NCI-H510A treated with DMSO at 0.1 percent for 48 hours (cell line): Measurements from ENCODE around the gene PIGC.
"Not testable (repeated sequence)": the region's sequence is repeated elsewhere in the genome, so short reads cannot be mapped to it uniquely, and the experiment has no call there.

Source experiments
- DNase-seq: peaks from one replicate; lab custom pipeline; 2025; lab: John Stamatoyannopoulos, UW

PIGC gene

DNA sequence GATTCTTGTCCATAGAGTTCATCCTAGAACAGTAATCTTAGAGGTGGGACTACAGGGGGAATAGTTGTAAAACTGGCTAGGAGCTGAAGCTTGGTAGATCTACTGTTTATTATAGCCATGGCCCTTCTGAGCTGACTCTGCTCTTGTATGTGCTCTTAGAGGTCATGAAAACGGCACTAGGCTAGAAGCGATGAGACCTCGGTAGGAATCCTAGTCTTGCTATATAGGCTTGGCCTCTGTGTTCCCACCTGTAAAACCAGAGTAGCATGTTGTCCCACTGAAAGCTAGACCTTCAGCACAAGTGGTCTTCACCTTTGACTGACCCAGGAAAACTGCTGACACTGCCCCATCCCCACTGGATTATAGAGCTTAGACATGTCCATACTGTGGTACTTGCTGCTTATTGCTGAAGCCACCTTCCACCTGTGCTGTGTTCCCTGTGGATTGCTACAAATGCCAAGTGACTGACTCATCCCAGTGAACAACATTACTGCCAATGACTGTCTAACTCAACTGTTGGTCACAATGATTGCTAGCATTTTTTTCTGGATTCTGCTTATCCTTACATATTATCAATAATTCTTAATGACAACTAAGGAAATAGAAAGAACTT is 23.0 kb upstream of the PIGC start:
- DNase-seq, result no peak

DNA sequence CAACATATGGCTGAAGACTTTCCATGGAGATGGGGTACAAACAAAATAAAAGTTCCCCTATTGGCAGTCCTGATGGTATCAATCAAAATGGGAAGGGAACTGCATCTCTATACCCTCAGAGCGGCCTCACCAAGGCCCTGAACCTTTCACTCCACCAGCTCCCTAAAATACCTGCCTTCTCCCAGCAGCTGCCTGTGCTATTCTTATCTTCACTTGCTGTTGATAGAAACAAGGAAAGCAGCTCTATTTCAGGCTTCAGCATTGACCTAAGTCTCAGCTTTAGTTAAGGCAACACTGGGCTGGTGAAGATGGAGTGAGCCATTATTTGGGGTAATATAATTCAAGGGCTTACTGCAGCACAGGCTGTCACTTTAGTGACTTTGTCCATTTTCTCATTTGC is 21.7 kb upstream of the PIGC start:
- no peak for DNase-seq

DNA sequence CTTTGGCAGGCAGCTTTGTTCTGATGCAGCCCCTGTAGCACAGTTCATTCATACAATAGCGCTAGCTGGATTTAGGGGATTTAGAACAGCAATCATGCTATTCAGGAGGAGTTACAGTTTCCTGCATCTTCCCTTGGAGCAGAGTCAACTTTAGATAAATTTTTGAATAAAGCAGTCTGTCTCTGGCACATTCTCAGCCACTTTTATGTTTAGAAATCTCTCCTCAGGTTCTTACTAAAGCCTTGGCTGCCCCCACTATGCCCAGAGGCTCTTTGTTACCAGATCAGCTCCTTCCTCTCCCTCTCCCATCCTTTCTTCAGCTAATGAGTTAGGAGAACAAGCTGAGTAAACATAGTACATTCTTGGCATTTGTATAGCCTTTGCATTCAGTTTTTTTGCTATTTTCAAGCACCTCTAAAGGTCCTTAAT is 17.0 kb upstream of the PIGC start:
- DNase-seq, result no peak

DNA sequence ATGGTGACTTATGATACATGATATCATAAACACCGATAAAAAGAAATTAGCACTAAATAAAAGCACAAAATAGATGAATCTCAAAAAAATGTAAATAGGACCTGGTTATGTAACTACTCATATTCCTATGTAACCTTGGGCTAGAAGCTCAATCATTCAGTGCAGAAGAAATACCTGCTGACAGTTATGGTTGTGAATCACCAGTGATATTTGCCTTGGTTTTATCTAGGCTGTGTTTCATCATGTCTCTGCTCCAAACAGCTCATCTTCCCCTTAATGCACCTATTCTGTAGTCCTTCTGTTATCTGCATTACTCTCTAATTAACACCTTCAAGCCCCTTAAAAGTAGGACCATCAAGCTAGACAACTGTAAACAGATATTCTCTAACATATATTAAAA is 16.3 kb upstream of the PIGC start:
- DNase-seq, result no peak

DNA sequence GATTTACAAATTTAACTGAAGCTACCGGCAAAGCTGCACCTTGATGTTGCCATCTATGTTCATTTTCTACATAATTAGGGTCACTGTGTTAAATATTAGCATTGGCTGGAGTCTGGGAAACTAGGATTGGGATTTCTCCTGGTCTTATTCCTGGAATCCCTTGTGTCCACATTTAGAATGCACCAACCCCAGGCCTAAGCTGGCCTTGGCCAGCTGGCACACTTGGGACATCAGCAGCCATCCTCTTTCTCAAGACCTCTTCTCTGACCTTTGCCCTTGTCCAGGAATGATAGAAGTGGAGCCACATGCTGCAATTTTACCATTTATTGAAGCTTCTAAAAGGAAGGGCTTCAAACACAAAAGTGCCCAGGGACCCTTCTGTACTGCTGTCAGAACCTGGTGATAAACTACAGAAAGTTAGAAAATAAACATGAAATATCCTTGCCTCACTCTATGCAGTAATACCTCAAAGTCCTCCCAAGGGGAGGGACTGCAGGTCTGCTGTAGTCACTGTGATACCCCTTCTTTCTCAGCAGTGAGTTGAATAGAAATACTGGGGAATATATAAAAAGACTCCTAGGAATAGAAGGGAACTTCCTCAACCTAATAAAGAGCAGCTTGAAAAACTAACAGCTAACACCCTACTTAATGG is 13.7 kb upstream of the PIGC start:
- DNase-seq, result no peak

DNA sequence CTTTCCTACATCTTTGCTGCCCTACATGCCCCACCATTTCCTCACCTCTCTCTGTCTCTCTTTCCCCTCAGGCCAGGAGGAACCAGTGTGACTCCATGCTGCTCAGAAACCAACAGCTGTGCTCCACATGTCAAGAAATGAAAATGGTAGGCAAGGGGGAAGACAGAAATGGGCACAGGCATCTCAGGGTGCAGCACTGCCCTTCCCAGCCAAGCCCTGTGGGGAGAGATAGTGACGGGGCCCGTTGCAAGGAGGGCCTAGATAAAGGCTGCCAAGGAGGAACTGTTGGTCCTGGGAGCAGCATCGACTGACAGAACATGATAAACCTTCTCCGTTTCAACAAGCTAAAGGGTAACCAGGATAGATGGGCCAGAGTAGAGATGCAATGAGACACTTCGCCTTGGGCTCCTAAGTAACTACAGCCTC is 12.5 kb upstream of the PIGC start:
- no peak for DNase-seq

DNA sequence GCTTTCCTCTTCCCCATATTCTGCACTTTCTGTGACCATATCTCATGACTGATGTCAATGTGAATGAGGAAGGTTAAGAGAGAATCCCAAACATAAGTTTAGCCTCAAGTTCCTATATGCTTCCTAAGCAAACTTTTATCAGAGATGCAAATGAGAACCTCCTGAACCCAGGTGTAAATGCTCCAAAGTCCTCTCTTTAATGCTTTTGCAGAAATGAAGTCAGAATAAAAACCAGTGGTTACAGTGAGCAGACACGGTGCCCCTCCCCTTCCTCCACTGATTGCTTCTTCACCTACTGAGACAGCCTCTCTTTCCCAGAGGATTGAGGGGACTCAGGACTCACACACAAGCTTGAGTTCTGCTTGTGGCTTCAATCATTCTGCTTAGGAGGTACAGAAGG is 11.6 kb upstream of the PIGC start:
- DNase-seq, result no peak

DNA sequence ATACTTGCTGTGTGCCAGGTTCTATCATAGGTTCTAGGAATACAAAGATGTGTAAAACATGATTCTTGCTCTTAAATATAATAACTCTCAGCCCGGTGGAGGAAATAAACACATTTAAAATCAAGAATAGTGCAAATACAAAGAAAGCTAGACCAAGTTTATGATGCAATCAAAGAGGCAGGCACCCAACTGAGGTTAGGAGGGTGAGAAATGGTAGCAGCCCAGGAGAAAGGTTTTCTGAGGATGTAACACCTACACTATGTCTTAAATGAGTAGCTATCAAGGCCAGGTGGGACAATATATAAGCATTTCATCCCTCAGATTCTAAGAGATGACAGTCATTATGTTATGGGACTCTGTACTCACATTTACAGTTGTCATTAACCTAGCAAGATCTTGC is 9.7 kb upstream of the PIGC start:
- DNase-seq, result no peak

DNA sequence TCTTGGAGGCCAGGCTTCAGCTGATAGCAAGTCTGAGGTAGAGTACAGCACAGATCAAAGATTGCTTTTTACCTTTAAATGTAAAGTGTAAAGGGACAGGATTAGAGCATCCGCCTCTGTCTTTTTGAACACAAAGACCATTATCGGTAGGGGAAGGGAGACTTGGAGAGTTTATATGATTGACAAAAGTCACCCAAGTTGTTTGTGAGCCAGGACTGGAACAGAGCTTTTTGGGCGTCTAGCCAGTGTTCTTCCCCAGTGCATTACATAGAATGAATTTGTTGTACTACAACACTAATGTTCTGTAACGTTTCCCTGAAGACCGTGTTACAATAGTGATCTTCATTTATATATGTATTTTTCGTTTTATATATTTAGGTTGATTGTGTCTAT is 9.3 kb upstream of the PIGC start:
- DNase-seq, result no peak

DNA sequence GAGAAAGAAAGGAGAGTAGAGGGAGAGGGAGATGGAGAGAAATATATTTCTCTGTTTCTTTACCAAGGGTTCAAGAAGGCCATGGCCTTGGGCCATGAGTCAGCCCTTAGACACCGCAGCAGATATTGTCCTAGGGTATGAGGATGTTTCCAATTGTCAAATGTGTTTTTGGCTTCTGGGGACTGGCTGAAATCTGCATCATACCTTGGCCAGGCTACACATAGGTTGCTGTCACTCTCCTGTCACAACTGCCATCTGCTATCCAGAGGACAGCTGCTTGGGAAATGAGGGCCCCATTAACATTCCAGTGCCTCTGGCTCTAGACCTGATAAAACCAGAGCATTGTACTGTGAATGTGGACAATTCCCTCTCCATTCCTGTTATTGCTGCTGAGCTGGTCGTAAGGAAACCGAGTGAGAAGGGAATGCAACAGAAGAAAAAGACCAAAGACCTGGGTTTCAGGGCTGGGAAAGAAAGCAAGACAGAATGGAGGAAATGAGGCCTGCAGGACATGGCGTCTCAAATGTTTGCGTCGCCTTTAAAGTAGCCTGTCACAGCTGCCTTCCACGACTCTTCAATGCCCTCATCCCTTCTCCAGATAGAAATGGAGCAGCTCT is 8.8 kb upstream of the PIGC start:
- DNase-seq, result peak; percentile 22

DNA sequence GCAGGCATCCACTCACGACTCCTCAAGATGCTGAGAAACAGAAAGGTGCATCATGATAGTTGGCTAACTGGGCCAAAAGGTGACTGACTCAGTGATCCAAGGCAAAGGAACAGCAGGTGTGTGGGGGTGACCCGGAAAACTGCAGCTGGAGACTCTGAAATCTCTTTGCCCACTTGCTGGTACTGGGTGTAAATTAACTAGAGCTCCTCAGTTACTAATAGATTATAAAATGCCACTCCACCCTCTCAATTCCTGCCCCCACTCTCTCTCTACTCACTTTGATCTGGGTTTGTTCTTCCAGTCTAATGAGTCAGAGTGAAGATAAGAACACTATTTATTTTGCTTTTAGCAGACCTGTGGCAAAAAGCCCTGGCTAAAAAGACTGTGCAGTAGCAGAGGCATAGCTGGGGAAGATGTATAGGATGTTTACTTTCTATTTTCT is 7.2 kb upstream of the PIGC start:
- peak; percentile 68 for DNase-seq

DNA sequence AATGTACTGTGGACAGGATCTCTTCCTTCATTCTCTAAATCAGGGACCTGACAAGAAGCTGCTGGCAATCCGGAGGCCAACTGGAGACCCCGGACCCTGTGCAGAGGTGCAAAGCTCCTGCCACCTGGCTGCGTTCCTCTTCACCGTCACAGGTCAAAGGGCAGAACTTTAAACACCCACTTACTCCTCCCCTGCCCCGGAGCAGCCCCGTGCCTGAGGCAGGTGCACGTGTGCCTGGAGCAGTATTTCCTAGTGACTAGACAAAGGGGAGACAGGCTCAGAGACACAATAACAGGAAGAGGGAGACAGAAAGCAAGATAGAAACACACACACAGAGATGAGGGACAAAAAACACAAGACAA is 6.6 kb upstream of the PIGC start:
- peak; percentile 60 for DNase-seq

DNA sequence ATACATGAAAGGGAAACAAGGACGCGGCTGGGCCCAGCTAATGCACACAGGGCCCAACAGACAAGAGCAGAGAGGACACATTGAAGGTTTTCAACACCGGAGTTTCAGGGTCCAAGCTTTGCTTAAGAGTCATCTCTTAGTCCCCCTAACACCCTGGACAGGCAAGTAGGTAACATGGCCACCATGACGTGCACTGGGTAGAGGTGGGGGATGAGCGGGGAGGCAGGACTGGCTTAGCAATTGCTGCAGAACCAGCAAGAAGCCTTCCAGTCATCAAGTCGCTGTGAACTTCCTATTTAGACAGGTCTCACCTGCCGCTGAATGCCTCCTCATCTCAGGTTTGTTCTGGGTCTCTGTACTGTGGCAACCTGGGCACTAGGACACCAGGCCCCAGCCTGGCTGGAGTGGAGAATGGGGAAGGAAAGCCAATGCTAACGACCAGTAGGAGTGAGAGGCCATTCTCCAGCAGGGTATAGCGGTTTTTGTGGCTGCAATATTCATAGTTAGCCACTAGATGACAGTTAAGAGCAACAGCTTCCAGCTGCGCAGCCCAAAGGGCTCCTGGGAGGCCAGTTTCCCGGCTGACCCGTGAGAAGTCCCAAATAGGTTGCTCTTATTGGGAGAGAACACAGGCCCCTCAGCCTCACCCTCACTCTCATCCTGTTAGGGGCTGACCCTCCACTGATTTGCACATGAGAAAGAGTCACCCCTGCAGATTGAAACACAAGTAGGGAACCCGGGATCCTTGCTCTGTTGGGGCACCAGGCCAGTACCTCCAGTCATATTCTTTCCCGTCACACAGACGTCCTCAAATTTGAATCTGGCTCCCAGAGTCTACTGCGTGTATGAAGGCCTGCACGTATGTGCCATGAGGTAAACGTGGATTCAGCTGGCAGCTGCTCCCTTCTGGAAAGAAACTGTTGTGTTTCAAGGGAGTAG is 6.0 kb upstream of the PIGC start:
- peak; percentile 60 for DNase-seq

DNA sequence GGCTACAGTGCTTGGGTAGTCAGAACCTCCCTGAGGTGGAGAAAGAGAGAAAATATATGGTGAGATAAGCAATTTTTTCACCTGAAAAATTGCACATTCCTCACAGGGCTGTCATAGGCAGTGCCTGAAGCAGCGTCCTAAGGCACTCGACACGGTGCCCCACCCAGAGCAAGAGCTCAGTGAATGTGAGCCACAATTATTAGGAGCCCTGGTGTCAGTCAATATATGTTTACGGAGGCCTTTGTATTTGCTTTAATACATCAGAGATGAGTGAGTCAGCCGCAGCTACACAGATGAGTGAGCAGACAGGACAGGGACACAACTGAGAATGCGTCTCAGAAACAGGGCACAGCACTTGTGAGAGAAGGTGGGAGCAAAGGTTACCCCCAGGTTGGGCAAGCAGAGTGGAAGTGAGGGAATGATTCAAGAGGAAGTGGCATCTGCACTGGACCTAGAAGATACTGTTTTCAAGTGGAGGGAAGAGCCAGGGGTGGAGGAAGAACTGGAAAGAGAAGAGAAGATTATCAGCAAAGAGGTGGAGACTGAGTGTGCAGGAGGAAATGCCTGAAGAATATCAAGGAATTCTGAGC is 5.2 kb upstream of the PIGC start:
- DNase-seq, result peak; percentile 10

DNA sequence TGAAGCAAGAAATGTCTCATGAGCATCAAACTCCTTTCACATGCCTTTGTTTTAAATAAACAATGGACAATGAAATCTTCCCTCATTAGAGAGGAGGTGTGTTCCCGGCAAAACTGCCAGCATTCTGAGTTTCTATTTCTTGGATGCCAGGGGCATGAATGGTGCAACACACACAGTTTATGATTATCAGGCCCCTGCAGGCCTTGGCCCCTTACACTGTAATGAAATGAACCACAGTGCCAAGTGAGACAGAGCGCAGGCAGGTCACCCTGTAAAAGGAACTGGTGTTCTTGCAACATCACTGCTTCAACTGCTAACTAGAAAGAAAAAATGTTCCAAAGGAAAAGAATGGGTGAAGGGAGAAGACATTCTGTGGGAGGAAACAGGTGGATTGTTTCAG is 3.8 kb upstream of the PIGC start:
- DNase-seq, result no peak

DNA sequence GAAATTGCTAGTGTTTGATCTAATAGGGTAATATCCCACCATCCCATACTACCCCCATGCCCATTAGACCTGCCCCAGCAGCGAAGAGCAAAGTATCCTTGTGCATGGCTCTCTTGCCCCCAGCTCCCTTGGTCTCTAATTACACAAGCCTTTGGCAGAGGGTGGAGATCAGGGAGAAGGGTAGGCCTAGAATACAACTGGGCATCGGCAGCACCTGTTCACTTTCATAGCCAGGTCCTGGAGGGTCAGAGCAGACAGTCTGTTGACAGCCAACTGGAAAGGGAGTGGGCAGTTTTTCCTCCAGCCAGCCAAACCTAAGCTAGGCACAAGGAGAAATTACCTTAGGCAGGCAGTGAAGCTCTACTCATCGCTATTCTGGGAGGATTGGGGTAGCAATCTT is 2.7 kb upstream of the PIGC start:
- no peak for DNase-seq

DNA sequence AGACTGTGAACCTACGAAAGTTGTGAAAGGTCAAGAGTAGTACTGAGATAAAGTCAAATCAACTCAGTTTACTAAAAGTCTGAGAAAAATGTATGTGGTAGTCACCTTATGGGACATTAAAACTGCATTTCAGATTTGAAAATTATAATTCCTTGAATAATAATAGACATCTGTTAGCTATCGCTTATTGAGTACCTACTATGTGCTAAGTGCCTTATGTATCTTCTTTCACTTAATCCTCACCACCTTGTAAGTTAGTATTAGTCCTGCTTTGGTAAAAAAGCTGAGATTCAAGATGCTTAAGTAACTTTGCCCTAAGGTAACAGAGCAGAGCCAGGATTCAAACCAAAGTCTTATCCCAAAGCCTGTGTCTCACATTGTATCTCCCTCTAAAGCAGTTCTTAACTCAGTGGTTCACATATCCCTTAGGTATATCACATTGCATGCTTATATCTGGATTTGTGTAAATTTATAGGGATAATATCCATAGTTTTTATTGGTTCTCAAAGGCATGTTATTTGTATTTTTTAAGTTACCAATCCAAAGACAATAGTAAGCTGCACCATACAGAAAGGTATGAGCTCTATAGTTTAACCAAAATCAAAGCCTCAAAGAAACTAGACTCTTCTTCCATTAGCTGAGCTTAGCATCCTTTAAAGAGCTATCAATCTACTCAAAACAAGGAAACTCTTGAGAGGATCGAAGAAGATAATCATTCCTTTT is 865 bp downstream of the PIGC start:
- no peak for DNase-seq

DNA sequence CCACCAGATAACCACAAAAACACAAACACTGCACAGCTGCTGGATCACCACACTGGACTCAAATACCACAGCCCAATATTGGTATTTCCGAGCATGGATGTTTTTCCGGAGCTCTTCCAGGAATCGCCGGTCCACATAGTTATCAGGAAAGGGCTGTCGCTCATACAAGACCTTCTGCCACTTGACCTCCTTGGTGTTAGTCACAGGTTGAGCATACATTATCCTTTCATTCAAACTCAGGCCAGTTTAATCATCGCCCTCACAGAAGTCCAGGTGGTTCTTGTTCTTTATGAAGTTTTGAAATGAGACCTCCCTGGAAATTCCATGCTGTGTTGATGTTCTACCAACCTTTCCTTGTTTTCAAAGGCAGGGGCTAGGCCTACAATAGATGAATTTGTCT is 1.5 kb downstream of the PIGC start:
- no peak for DNase-seq

DNA sequence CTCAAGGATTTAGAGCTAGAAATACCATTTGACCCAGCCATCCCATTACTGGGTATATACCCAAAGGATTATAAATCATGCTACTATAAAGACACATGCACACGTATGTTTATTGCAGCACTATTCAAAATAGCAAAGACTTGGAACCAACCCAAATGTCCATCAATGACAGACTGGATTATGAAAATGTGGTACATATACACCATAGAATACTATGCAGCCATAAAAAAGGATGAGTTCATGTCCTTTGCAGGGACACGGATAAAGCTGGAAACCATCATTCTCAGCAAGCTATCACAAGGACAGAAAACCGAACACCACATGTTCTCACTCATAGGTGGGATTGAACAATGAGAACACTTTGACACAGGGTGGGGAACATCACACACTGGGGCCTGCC is 6.7 kb downstream of the PIGC start:
- not testable (repeated sequence) for DNase-seq

DNA sequence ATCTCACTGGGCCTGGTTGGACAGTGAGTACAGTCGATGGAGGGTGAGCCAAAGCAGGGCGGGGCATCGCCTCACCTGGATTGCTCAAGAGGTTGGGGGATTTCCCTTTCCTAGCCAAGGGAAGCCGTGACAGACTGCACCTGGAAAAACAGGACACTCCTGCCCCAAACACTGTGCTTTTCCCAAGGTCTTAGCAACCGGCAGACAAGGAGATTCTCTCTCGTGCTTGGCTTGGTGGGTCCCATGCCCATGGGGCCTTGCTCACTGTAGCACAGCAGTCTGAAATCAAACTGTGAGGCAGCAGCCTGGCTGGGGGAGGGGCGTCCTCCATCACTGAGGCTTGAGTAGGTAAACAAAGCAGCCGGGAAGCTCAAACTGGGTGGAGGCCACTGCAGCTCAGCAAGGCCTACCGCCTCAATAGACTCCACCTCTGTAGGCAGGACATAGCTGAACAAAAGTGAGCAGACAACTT is 12.1 kb downstream of the PIGC start:
- DNase-seq, result peak; percentile 89

DNA sequence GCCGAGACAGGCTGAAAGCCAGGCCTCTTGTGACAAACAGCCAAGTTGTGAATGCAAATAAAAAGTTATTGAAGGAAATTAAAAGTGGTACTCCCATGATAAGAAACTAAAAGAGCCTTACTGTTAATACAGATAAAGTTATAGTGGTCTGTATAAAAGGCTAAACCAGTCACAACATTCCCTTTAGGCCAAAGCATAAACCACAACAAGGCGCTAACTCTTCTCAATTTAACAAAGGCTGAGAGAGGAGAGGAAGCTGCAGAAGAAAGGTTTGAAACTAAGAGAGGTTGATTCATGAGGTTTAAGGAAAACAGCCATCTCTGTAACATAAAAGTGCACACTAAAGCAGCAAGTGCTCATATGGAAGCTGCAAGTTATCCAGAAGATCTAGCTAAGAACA is 12.7 kb downstream of the PIGC start:
- DNase-seq, result no peak

DNA sequence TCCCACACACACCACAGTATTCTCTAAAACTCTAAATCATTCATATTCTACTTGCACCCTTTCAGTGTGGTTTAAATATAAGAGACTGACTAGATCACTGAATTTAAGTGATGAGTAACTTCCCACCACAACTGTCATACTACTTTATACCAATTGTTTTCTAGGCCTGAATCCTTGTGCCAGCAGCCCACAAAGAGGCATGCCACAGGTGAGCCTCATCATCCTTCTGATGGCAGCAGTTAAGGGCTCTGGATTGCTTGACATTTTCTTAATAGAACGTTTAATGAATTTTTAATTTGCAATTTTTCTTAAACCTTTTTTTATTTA is 13.8 kb downstream of the PIGC start:
- DNase-seq, result no peak
